NCI-H524 (cell line): ENCODE results near the gene CHCHD3.

Experiments
- DNase-seq, 2 experiments: peaks; one replicate each; lab custom pipeline; 2025; lab: John Stamatoyannopoulos, UW

CHCHD3 gene

GRCh38 chr7:132861940-132862554 is 219.8 kb downstream of the CHCHD3 start:
- DNase-seq: no peak

DNA sequence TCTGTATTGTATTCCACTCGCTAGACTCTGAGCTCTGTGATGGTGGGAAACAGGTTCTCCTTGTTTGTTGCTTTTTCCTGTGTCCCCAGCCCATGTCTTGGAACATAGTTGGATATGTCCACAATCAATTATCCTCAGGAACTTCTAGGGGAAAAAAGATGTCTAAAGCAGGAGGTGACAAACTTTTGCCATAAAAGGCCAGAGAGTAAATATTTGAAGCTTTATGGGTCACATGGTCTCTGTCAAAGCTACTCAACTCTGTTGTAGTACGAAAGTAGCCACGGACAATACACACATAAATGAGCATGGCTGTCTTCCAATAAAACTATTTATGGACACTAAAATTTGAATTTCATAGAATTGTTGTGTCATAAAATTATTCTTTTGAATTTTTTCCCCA is 220.5 kb downstream of the CHCHD3 start:
- DNase-seq: no peak

GRCh38 chr7:132859199-132859598 is 222.7 kb downstream of the CHCHD3 start:
- DNase-seq: no peak

DNA sequence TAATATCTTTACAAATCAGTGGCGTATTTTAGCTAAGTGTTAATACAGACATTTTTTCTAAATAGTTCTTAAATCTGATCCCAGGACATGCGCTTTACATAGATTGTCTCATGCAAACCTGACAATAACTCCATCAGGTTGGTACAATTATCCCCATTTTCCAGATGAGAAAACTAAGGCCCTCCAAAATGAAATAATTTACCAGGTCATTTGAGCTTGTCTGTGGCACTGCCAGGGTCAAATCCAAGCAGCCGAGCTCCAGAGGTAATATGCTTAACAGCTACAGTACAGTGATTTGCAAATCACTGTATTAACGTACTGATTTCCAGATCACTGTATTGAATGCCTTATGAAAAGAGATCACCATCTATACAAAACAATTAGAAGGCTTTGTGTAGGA is 223.1 kb downstream of the CHCHD3 start:
- DNase-seq: no peak

DNA sequence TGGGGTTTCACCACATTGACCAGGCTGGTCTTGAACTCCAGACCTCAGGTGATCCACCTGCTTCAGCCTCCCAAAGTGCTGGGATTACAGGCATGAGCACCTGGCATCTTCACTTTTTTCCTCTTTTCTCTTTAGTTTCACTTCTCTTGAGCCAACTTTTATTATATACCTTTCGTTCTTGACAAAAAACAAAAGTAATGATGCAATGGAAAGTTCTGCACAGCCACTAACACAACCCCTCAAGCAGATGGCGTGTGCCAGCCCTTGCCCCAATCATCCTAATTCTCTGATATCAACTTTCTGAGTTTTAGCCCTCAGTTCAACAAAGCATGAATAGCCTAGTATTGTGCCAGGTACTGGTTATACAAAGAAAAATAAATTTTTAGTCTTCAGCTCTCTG is 223.6 kb downstream of the CHCHD3 start:
- DNase-seq: no peak

DNA sequence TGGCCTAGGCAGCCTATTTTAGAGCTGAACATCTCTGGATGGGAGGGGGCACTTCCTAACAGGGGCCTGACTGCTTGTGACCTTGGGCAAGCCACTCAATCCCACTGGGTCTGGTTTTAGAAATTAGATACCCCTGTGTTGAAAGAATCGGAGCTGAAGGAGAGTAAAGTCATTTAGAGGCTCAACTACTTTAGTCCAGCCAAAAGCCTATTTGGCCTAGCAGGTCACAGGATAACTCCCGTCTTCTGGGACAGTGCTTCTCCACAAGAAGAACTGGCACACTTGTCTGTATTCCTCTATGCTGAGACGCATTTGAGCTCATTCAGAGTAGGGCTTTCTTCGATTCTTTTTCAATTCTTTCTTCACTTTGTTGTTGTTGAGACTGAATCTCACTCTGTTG is 224.2 kb downstream of the CHCHD3 start:
- DNase-seq: no peak

- DNase-seq: no peak
These were observed 224.9 kb downstream of the CHCHD3 start for GRCh38 chr7:132857031-132857430.

DNA sequence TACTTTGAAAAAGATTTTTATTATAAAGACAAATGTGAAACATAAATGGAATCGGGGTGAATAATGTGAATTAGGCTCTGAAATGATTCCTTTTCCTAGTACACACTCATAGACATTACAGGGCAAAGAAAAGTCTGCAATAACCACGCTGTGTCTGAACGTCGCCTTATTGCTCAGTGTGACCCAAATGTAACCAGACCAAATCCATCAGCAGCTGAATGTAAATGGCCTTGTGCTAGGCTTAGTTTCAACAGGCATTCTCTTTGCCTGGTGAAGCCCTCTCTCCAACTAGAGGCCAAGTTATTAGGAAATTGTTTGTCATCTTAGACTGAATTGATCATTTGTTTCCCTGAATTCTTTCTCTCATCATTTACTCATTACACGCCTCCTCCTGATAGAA is 225.5 kb downstream of the CHCHD3 start:
- no peak for DNase-seq

DNA sequence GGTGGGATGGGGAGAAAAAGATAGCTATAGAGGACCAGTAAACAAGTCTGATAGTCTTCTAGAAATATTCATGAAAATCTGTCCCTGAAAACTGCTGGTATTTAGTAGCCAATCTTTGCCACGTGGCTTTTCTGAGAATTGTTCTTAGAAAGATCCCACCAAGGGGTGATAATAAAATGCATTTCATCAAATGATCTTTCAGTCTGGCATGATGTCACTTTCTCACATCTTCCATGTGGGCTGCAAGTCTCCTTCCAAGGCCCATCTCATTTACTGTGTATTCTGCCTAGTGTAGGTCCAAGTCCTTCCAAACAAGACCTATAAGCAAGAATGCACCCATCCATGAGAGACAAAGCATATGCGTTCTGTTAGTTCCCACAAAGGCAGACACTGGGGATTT is 226.0 kb downstream of the CHCHD3 start:
- no peak for DNase-seq

DNA sequence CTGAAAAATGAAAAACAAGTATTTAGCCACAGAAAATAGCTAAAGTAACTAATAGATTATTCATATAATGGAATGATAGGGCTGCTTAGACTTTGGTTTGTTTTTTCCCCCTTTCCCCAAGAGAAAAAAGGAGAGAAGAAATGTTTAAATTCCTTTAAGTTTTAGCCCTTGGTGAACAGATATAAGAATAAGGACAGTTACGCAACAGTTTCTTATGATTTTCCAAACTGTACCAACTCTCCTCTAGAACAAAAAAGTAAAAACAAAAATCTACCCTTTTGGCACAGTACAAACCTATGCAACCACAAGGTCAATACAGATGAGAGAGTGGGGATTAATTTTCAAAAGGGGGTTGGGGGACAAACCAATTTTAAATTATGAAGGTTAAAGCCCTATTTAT is 227.7 kb downstream of the CHCHD3 start:
- no peak for DNase-seq

DNA sequence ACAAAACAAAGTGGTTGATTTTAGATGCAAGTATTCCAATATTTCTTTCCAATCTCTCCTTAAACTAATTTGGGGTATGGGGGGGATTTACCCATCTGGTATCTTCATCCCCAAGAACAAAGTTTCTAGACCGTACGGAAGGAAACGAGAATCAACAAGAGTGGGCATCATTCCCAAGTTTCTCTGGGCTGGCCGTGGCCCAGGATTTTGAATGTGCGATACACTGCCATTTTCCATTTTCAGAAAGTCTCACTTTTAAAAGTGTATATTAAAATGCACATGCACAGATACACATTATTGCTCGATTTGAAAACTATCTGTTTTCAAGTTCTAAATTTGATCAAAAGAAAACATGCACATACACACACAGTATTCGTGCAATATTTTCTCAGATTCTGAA is 234.5 kb downstream of the CHCHD3 start:
- no peak for DNase-seq

GRCh38 chr7:132846086-132846485 is 235.8 kb downstream of the CHCHD3 start:
- no peak for DNase-seq

- no peak for DNase-seq
These were observed 239.4 kb downstream of the CHCHD3 start for GRCh38 chr7:132842478-132842877.

- peak in 1 of 2 experiments; percentile 1 for DNase-seq
These were observed 241.7 kb downstream of the CHCHD3 start for GRCh38 chr7:132840199-132840598.

- DNase-seq: no peak
These were observed 243.6 kb downstream of the CHCHD3 start for GRCh38 chr7:132838313-132838712.

DNA sequence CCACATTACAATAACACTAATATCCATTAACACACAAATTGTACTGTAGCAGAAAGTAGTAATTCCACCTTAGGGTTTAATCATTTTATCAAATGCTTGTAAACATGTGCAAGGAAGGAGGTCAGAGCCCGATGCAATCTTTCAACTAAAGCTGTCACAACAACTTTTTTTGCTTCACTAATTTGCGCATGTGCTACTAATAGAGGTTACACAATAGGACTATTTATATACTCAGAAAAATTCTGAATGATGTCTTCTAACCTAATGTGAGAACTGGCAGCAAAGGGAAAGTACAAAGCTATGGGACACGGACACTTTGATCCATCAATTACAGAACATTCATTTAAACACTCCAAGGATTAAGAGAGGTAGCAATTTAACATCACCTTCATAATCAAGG is 244.4 kb downstream of the CHCHD3 start:
- no peak for DNase-seq

DNA sequence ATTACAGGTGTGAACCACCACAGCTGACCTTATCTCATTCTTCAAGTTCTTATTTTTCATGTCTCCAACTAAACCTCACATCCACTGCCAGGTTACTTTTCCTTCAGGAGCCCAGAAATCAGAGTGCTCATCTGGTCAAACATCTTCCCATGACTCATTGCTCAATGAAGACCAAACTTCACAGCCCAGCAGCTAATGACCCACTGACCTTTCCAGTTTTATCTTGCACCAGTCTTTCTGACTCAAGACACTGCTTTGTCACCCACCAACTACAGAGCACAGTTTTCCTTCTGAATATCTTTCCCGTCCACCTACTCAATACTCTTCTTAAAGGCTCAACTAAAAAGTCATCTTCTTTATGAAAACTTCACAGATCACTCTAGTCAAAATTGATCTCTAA is 245.1 kb downstream of the CHCHD3 start:
- no peak for DNase-seq

DNA sequence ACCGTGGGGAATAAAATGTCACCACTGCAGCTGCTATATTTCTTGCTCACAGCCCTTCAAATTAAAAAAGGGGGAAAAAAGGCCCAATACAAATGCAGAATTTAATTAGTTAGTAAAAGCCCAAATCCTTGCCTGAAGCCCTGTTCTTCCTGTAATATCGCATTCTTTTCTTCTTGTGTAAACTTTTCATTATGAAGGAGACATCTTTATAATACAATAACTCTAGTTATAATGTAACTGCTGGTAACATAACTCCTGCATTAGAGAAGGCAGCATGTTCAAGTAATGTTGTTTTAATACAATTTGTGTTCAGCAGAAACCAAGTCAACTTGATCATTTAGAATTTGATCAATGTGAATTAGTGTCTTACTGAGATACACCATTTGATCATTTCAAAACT is 250.9 kb downstream of the CHCHD3 start:
- no peak for DNase-seq

DNA sequence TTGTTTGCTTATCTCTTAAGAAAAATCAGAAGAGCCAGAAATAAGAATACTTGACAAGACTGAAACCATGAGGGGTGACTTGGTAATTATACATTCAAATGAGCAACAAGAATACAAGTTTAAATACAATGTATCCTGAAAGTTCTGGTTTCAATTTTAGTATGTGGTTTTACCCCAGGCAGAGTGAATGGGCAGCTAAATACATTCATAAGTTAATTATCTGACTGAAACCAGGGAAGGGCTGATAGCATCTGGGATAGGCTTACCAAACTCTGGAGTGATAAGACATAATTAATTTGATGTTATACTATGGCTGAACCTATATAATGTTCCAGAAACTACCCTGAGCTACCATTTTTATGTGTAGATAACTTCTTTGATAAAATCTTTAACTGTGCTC is 253.4 kb downstream of the CHCHD3 start:
- DNase-seq: no peak

DNA sequence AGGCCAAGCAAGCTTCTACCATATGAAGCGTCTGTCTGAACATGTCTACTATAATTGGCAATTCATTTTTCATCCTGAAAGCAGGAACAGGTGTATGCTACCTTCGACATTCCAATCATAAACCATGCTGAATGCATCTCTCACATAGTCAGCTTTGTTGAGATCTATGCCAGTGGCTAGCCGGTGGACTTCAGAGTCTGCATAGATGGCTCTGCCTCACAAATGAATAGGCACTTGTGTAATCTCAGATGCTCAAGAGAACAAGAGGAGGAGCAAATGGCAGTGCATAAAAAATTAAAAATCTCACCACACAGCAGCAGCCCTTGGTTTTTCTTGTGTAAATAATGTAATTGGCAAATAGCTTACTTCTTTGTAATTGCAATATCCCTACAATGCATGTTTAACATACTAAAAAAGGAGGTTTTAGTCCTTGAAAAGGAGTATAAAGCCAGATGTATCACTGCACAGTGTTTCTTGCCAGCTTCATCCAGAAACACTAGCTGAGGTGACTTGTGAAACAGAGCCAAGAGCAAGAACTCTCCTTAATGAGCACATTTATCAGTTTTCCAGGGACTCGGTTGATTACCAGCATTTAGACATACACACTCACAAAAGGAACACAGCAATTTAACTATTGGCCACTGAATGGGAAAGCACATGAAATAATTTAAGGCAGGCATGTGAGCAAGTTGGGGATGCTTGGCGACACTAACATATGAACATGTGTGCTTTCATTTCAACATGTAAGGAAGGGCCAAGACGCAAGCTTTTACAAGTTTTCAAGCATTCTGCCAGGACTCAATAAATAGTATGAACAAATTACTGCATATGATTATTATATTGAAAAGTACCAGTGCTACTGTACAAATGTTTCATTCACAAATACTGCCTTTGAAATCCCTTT is 255.7 kb downstream of the CHCHD3 start:
- DNase-seq: no peak

DNA sequence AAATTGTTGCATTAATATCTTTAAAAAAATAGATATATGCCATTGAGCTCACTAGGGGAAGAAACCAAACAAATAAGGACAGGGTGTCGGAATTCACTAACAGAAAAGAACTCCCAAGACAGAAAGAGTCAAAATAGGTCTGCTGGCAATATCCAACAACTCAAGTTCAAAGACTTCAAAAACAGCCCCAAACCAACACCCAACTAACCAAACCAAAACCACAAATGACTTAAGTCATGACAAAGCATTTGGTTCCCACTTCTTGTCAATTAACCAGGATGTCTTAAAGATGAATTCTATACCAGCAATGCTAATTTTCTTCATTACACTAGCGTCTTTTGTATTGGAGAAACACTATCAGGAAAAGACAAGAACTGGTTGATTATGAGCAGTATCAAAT is 256.7 kb downstream of the CHCHD3 start:
- no peak for DNase-seq

DNA sequence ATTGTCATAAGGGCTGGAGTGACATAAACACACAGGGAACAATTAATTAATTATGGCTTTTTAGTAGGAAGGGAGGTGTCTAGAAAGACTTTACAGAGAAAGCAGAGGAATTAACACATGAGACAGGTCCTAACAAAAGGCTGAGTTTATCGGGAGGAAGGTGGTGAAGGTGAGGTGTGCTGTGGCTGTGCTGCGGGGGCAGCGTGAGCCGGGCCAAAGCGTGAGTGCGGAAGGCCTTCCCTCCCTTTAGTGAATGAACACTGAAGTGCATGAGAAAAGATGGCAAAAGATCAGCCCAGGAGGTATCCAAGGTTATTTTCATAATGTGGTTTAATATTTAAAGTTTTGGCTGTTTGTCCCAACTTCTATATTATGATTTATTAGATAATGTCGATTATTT is 262.2 kb downstream of the CHCHD3 start:
- DNase-seq: no peak

- no peak for DNase-seq
These were observed 263.9 kb downstream of the CHCHD3 start for GRCh38 chr7:132817949-132818348.
